NCI-H524 (cell line): Measurements from ENCODE around the gene RNF111.

Experiments used
- DNase-seq, 2 experiments: peaks; one replicate each; lab custom pipeline; 2025; lab: John Stamatoyannopoulos, UW

Gene RNF111

GRCh38 chr15:58987491-58988005 lies at the start of gene RNF111:
Gene RNF111 (plus strand): TSS chr15:58987663. CDS start chr15:59030823, 43,160 bp downstream.
- peak; percentile 94 to 97 for DNase-seq

- no peak for DNase-seq
Observed at GRCh38 chr15:58947179-58947578, 40.3 kb upstream of the RNF111 start.

GRCh38 chr15:58951388-58952007 lies 36.0 kb upstream of the RNF111 start:
- DNase-seq: no peak

GRCh38 chr15:58952751-58953150 lies 34.7 kb upstream of the RNF111 start:
- DNase-seq: no peak

GRCh38 chr15:58957101-58957973 lies 30.1 kb upstream of the RNF111 start:
- DNase-seq: peak; percentile 84 to 91

GRCh38 chr15:58958811-58959210 lies 28.7 kb upstream of the RNF111 start:
- DNase-seq: no peak

- DNase-seq: no peak
Observed at GRCh38 chr15:58962136-58962535, 25.3 kb upstream of the RNF111 start.

- no peak for DNase-seq
Observed at GRCh38 chr15:58962662-58963565, 24.5 kb upstream of the RNF111 start.

- no peak for DNase-seq
Observed at GRCh38 chr15:58966698-58967097, 20.8 kb upstream of the RNF111 start.

- no peak for DNase-seq
Observed at GRCh38 chr15:58967479-58967878, 20.0 kb upstream of the RNF111 start.

- DNase-seq: no peak
Observed at GRCh38 chr15:58977887-58978286, 9.6 kb upstream of the RNF111 start.

- DNase-seq: peak in 1 of 2 experiments; percentile 34
Observed at GRCh38 chr15:58980351-58980939, 7.0 kb upstream of the RNF111 start.

- DNase-seq: no peak
Observed at GRCh38 chr15:58981808-58982475, 5.5 kb upstream of the RNF111 start.

- DNase-seq: no peak
Observed at GRCh38 chr15:58983261-58983660, 4.2 kb upstream of the RNF111 start.

- no peak for DNase-seq
Observed at GRCh38 chr15:58985443-58985842, 2.0 kb upstream of the RNF111 start.

GRCh38 chr15:58987036-58987435 lies 427 bp upstream of the RNF111 start:
- DNase-seq: no peak

- peak; percentile 64 to 75 for DNase-seq
Observed at GRCh38 chr15:58988006-58988785, 733 bp downstream of the RNF111 start.

- DNase-seq: no peak
Observed at GRCh38 chr15:58992181-58992580, 4.7 kb downstream of the RNF111 start.

- DNase-seq: no peak
Observed at GRCh38 chr15:58994906-58995453, 7.5 kb downstream of the RNF111 start.

- DNase-seq: no peak
Observed at GRCh38 chr15:58999694-59000093, 12.2 kb downstream of the RNF111 start.
